GM18526 (cell line): Measurements from ENCODE around the gene RASSF5.

Experiments
- POLR2A ChIP-seq: IDR thresholded peaks from 3 replicates; pipeline ENCODE4 v1.6.1; 2011; ENCODE audit not compliant: insufficient read length; ENCODE audit errors: extremely low read depth

Gene RASSF5

GRCh38 chr1:206609229-206609991 is 102.1 kb downstream of the RASSF5 start:
- no peak for TF ChIP-seq POLR2A

DNA sequence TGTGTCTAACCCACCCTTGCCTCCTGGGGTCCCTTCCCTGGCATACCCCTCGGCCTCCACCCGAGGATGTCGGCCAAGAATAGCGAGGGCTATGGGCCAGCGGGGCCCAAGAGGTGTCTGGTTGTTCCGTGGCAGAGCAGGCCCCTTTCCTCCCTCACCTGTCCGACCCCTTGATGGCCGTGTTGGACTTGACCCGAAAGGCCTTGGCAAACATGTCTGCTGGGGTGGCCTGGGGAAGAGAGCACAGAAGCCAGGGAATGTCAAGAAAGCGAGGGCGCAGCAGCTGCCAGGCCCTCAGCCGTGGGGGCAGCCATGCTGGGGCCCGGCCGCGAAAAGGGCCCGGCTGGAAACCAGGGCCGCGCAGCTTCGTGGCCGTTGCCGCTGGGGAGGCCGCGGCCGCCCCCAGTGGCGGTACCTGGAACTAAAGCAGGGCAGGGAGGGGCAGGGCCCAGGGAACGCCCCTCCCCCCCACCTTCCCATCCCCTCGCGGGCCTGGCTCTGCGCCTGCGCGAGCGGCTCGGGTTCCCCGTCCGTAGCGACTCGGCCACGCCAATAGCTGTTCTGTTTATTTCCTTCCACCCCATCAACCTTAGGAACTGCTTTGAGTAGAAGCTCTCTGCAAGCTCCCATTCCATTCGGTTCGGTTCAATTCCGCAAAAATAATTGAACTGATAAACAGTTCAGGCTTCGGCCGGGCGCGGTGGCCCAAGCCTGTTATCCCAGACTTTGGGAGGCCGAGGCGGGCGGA is 105.0 kb downstream of the RASSF5 start, which contains the start of gene EIF2D:
EIF2D (minus strand) TSS at position 337 of the 748 bp plus-strand sequence; CDS start at position 214, 123 bp downstream.
- peak; percentile 92 for TF ChIP-seq POLR2A

GRCh38 chr1:206628916-206629315 is 121.6 kb downstream of the RASSF5 start:
- TF ChIP-seq POLR2A, result no peak

DNA sequence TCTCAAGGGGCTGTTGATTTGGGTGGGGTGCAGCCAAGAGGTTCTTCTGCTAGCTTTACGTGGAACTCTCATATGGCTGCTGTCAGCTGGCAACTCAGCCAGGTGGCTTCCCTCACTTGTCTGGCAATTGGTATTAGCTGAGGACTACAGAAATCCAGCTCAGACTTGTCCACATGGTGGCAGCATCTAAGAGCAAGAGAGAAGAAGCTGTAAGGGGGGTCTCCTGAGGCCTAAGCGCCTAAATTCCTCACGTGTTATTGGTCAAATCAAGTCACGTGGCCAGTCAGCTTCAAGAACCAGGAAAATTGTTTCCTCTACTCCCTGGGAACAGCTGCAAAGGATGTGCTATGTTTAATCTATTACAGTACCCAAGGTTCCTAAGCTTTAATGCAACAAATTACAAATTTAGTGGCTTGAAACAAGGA is 123.8 kb downstream of the RASSF5 start:
- no peak for TF ChIP-seq POLR2A

- TF ChIP-seq POLR2A, result no peak
Measured at GRCh38 chr1:206633708-206634121, 126.4 kb downstream of the RASSF5 start.

DNA sequence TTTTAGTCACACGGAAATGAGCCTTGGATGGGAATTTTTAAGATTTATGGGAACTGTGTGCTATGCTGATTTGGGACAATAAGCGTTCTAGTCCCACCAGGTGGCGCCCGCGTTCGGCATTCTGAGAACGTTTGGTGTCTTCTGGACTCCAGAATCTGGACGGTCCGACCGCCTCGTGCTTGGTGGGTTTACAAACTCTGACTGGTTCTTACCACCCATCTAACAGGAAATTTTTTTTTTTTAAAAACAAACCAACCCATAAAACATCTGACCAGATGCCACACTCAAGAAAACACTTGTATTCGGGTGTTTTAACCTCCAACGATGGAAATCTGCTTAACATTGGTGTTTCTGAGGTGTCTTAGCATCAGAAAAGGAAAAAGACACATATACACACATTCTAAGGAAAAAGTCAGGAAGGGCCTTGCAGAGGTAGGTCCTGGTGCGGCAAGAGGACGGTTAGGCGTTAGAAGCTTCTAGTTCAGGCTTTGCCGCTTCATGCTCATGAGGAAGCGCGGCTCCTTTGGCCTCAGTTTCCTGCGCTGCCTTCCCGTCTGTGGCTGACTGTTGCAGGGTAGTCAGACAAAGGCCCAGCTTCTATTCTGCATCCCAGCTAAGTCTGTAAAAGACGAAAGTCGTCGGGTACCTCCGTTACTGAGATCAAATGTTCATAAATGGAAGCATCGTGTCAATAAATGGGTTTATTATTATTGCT is 127.2 kb downstream of the RASSF5 start:
- no peak for TF ChIP-seq POLR2A

DNA sequence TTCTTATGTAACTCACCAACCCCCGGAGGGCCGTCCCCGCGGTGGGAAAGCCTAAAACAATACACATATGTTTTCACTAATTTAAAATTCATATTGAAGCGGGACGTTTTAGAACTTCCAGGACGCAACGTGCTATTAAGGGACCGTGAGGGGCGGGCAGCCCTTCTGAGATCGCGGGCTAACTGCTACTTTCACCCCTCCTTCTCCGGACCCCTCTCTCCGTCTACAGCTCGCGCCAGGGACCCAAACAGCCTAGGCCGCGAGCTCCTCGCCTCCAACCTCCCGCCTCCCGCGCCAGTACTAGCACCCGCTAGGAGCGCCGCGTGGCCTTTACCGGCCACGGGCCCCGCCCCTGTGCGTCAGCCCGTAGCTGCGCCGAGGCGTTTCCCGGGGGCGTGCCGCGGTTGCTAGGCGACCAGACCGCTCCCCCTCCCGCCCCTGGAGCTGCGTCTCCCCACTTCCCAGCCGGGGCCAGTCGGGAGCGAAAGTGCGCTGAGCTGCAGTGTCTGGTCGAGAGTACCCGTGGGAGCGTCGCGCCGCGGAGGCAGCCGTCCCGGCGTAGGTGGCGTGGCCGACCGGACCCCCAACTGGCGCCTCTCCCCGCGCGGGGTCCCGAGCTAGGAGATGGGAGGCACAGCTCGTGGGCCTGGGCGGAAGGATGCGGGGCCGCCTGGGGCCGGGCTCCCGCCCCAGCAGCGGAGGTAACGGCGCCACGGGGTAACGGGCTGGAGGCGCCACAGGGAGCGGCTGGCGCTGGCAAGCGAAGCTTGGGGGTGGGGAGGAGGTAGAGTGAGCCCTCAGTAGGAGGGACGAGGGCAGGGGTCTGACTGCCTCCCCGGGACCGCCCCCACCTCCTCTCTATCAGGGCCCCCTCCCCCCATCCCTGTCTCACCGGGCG is 128.0 kb downstream of the RASSF5 start, which contains the start of gene DYRK3:
DYRK3 (plus strand) TSS at position 457 of the 898 bp plus-strand sequence; CDS start at position 625, 168 bp downstream.
- TF ChIP-seq POLR2A, result peak; percentile 76

DNA sequence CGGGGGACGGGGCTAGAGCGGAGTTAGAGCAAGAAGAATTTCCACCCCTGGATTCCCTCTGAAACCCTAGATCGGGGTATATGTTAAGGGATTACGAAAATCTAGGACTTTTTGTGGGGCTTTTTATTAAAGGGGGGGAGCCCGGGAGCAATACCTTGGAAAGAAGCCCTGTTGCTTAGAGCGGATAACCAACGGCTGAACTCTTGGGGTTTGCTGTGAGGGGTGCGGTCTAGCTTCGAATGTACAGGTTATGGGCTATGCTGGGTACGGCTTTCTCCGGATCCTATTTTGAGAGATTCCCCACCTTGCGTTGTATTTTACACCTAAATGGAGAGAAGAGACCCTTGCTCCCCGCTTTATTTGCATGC is 128.6 kb downstream of the RASSF5 start:
- TF ChIP-seq POLR2A, result no peak

- no peak for TF ChIP-seq POLR2A
Measured at GRCh38 chr1:206636671-206637070, 129.3 kb downstream of the RASSF5 start.

- no peak for TF ChIP-seq POLR2A
Measured at GRCh38 chr1:206637605-206638004, 130.3 kb downstream of the RASSF5 start.
